ENCODE results near the gene MRPL54. TPM values are rescaled to one million over a fixed set of nuclear protein-coding genes. Genes with fewer than 3 reads are reported as not detected.

MRPL54 gene
- 38.8 and 60.5 TPM in 2 replicates for total RNA-seq (ENCODE audit: low replicate concordance)

DNA sequence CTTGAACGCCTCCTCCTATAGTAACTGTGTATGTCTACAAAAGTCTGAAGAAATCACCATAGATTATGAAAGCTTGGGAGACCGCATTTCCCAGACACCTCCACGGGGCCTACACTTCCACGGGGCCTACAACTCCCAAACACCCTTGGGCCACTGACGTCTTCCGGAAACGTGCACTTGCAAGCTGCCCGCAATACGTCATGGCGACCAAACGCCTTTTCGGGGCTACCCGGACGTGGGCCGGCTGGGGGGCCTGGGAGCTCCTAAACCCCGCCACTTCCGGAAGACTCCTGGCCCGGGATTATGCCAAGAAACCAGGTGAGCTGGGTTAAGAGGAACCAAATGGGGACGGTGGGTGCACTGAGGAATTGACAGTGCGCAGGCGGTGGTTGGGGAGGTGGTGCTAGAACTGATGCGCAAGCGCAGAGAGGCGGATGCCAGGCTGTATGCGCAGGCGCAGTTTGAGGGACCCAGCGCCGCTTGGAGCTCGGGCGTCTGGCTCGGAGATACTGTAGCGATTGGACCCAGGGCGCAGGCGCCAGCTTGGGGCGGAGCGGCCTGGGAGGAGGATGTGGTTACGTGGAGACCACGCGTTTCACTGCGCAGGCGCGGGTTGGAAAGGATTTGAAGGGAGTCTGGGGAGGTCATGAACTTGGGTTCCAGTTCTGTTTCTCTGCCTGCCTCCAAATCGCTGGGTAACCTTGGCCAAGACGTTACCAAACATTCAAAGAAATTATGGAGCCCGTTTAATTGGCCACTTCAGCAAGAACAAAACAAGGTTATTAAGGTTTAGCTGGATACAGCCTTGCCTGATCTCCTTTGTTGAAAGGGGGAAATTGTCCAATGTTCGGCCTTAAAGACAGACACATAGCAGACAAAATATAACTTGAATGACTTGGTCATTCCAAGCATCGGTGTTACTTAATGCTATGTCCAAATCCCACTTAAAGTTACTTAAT is at the start of gene MRPL54:
Gene MRPL54, plus strand, starts transcription at position 182 of the 959 bp plus-strand sequence. Its CDS starts 19 bp downstream, at position 201.
- TF ChIP-seq, protein P1, sequence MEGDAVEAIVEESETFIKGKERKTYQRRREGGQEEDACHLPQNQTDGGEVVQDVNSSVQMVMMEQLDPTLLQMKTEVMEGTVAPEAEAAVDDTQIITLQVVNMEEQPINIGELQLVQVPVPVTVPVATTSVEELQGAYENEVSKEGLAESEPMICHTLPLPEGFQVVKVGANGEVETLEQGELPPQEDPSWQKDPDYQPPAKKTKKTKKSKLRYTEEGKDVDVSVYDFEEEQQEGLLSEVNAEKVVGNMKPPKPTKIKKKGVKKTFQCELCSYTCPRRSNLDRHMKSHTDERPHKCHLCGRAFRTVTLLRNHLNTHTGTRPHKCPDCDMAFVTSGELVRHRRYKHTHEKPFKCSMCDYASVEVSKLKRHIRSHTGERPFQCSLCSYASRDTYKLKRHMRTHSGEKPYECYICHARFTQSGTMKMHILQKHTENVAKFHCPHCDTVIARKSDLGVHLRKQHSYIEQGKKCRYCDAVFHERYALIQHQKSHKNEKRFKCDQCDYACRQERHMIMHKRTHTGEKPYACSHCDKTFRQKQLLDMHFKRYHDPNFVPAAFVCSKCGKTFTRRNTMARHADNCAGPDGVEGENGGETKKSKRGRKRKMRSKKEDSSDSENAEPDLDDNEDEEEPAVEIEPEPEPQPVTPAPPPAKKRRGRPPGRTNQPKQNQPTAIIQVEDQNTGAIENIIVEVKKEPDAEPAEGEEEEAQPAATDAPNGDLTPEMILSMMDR (IDR thresholded peaks at IDR 0.05; ENCODE audit: insufficient read depth, low read length): no peak
- H3K4me3 ChIP-seq (ENCODE audit: low read depth, low read length): peak within 1 kb of the TSS; percentile 96
- peak; percentile 99 for DNase-seq (ENCODE audit: low read depth)

DNA sequence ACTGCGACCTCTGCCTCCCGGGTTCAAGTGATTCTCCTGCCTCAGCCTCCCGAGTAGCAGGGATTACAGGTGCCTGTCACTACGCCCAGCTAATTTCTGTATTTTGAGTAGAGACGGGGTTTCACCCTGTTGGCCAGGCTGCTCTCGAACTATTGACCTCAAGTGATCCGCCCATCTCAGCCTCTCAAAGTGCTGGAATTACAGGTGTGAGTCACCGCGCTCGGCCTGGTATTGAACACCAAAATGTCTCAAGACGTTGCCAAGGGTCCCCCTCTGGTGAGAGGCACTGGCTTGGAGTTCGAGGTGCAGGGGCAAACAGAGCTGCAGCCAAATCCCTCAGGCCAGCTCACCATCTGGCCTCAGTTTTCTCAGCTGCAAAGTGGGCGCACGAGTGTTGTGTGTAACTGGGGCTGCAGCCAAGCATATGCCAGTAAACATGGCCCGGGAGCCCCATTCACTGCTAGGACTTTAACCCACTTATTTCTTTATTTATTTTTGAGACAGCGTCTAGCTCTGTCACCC is 46.3 kb upstream of the MRPL54 start:
- TF ChIP-seq, protein P1 (IDR thresholded peaks at IDR 0.05; ENCODE audit: insufficient read depth, low read length): no peak
- no peak for DNase-seq (ENCODE audit: low read depth)
- H3K4me3 ChIP-seq (ENCODE audit: low read depth, low read length): no peak overlapping the region

DNA sequence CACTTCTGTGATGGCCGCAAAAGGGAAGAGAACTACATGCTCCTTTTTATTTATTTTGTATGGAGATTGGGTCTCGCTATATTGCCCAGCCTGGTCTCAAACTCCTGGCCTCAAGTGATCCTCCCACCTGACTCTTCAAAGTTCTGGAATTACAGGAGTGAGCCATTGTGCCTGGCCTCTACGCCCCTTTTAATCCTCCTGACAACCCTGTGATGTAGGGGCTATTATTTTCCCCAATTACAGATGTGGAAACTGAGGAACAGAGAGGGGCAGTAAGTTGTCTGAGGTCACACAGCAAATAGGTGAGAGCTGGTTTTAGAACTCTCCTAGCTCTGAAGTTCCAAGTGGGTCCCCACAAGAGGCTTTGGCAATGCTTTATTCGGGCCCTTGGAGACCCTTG is 42.6 kb upstream of the MRPL54 start:
- TF ChIP-seq, protein P1 (IDR thresholded peaks at IDR 0.05; ENCODE audit: insufficient read depth, low read length): no peak
- no peak for DNase-seq (ENCODE audit: low read depth)
- no peak overlapping the region for H3K4me3 ChIP-seq (ENCODE audit: low read depth, low read length)

DNA sequence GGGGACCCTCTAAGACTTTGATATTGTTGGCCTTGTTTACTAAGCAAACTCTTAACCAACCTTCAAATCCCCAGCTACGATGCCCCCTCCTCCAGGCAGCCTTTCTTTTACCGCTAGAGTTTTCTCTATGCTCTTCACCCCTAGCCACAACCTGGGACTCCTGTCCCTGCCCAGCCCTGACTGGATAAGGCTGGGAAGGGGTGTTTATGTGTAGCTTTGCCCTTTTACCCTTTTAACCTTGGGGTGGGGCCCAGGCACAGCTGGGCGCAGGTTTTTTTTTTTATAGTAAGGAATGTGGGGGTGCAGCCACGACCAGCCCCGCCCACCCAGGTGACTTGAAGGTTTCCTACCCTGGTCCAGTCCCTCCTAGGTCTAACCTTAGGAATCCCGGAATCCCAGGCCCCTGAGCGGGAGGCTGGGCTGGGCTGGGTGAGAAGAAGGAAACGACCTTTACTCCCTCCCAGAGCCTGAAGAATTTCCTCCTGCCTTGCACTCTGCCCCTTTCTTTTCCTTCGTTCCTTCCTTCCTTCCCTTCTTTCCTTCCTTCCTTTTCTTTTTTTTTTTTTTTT is 42.0 kb upstream of the MRPL54 start:
- H3K4me3 ChIP-seq (ENCODE audit: low read depth, low read length): no peak overlapping the region
- TF ChIP-seq, protein P1 (IDR thresholded peaks at IDR 0.05; ENCODE audit: insufficient read depth, low read length): no peak
- DNase-seq (ENCODE audit: low read depth): no peak

DNA sequence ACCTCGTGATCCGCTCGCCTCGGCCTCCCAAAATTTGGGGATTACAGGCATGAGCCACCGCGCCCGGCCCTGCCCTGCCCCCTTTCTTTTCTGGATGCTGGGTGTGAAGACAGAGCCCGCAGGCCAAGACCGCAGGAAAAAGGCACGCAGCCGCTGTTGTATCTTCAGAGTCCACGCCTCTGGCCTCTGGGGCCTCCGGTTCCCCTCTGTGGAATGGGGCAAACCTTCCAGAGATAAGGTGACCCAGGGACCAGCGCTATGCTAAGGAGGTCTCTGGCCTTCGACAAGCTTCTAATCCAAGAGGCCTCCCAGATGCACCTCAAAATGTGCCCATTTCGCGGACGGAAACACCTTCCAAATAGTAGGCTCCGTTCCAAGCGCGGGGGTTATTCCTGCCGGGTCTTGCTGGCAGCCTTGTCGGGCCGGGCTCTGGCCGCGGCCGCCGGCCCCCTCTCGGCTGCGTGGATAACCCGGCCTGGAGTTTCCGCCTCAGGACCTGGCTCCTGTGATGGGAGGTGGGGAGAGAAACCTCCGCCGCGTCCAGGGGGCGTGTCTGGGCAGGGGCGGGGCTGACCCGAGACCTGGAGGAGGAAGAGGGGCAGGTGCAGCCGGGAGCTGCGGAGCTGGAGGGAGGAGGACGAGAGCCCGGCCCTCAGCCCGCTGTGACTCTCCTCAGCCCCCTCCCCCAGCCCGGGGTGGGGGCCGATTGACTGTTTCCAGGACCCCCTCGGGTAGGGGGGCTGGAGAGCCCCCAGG is 41.2 kb upstream of the MRPL54 start:
- DNase-seq (ENCODE audit: low read depth): peak; percentile 73
- H3K4me3 ChIP-seq (ENCODE audit: low read depth, low read length): no peak overlapping the region
- TF ChIP-seq, protein P1 (IDR thresholded peaks at IDR 0.05; ENCODE audit: insufficient read depth, low read length): no peak

DNA sequence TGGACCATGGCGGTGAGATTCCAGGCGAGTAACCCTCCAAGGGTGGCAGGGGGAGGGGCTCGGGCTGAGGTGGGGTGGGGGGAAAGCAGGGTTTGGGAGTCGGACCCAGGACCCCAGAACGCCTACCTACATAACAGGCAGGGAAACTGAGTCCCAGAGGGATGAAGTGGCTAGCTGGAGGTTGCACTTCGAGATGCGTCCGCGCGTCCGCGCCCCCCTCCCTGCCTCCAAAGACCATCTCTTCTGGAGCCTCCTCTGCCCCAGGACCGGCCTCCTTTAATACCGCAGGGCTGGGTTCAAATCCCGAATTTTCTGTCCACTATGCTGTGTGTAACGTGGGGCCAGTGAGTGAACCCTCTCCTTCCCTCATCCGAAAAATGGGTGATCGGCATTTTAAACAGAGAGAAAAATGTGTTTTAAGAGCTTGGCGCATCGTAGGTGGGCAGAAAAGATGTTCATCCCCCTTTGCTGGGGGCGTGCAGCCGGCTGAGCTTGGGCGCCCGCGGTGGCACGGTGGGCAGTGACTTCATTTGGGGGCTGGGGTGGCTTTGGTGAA is 40.5 kb upstream of the MRPL54 start:
- no peak for DNase-seq (ENCODE audit: low read depth)
- TF ChIP-seq, protein P1 (IDR thresholded peaks at IDR 0.05; ENCODE audit: insufficient read depth, low read length): no peak
- H3K4me3 ChIP-seq (ENCODE audit: low read depth, low read length): no peak overlapping the region
